GM21723 (cell line): Measurements from ENCODE around the gene KIRREL3.

Source experiments
- ATAC-seq: cut with Tn5 transposase; IDR thresholded peaks from one replicate; pipeline ENCODE4 v1.9.1; 2021; ENCODE audit warnings: mild to moderate bottlenecking, moderate library complexity; ENCODE audit not compliant: unreplicated experiment

KIRREL3 gene

GRCh38 chr11:126459691-126460281 lies 540.8 kb downstream of the KIRREL3 start:
- no peak for ATAC-seq

- no peak for ATAC-seq
These were observed 542.8 kb downstream of the KIRREL3 start for GRCh38 chr11:126457817-126458216.

GRCh38 chr11:126456783-126457542 lies 543.6 kb downstream of the KIRREL3 start:
- no peak for ATAC-seq

GRCh38 chr11:126456089-126456488 lies 544.5 kb downstream of the KIRREL3 start:
- ATAC-seq: no peak

GRCh38 chr11:126452241-126453101 lies 548.1 kb downstream of the KIRREL3 start:
- ATAC-seq: no peak

- ATAC-seq: no peak
These were observed 549.3 kb downstream of the KIRREL3 start for GRCh38 chr11:126451211-126451802.

GRCh38 chr11:126450806-126451205 lies 549.8 kb downstream of the KIRREL3 start:
- ATAC-seq: no peak

GRCh38 chr11:126450198-126450597 lies 550.4 kb downstream of the KIRREL3 start:
- no peak for ATAC-seq

- no peak for ATAC-seq
These were observed 554.0 kb downstream of the KIRREL3 start for GRCh38 chr11:126446581-126446980.

- ATAC-seq: no peak
These were observed 556.5 kb downstream of the KIRREL3 start for GRCh38 chr11:126444072-126444471.

GRCh38 chr11:126443120-126443519 lies 557.5 kb downstream of the KIRREL3 start:
- ATAC-seq: no peak

GRCh38 chr11:126440792-126441514 lies 559.6 kb downstream of the KIRREL3 start:
- peak; percentile 81 for ATAC-seq

- no peak for ATAC-seq
These were observed 560.3 kb downstream of the KIRREL3 start for GRCh38 chr11:126440276-126440675.

- ATAC-seq: no peak
These were observed 561.9 kb downstream of the KIRREL3 start for GRCh38 chr11:126438691-126439090.

GRCh38 chr11:126438272-126438671 lies 562.3 kb downstream of the KIRREL3 start:
- ATAC-seq: no peak

- ATAC-seq: no peak
These were observed 562.8 kb downstream of the KIRREL3 start for GRCh38 chr11:126437731-126438130.

GRCh38 chr11:126436209-126436755 lies 564.3 kb downstream of the KIRREL3 start:
- ATAC-seq: no peak

- no peak for ATAC-seq
These were observed 565.6 kb downstream of the KIRREL3 start for GRCh38 chr11:126434950-126435335.

- ATAC-seq: no peak
These were observed 566.3 kb downstream of the KIRREL3 start for GRCh38 chr11:126433989-126434949.
